Adrenal gland (tissue), 5 donors: Measurements from ENCODE around the gene GPR135.

ENCODE experiments used
- CTCF ChIP-seq, 6 experiments: fragments of 450-650 bp in 4 of 6; fragments of 200-600 bp in 2 of 6; sonication (generic) in 1 of 6; IDR thresholded peaks; 1 replicate in 5 of 6; 2 replicates in 1 of 6; pipeline versions ENCODE4 v1.5.1 to v1.8.0; 2016 to 2021; ENCODE audit warnings: antibody characterized with exemption in 6 of 6, mild to moderate bottlenecking in 2 of 6, moderate library complexity in 1 of 6
- POLR2A ChIP-seq, 2 donors: fragments of 450-650 bp; IDR thresholded peaks; one replicate each; pipeline ENCODE4 v1.6.1; 2017; ENCODE audit warnings: antibody characterized with exemption in 2 of 2, mild to moderate bottlenecking in 2 of 2, moderate library complexity in 1 of 2
- donor health status: DM: no; HTN: no; CAD: no.

DNA sequence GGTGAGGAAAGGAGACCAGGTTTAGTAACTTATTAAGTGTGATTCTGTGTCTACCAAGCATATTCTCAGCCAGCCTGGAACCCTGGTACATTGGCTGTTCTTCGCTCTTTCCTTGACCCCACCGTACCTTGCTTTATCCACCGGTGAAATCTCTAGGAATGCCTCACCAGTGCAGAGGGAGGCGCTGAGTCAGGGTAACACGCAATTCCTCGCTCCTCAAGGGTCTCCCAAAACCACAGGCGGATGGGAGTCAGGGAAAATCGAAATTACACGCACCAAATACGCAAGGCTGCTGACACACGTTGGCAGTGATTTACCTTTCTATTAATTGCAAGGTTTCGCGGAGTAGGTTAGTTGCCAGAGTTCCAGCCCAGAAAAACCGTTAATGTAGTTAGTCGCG is 18.2 kb upstream of the GPR135 start:
- TF ChIP-seq POLR2A (IDR thresholded peaks at IDR 0.05): no peak
- no peak for TF ChIP-seq CTCF (IDR thresholded peaks at IDR 0.05)
